ENCODE measurements around the gene C11orf91. TPM values are rescaled to one million over a fixed set of nuclear protein-coding genes. Genes with fewer than 3 reads are reported as not detected.

Gene C11orf91
- total and polyA plus RNA-seq, 2 of the 4 experiments (the other 2 are of a cell fraction): 0.10 TPM; not detected in 1

DNA sequence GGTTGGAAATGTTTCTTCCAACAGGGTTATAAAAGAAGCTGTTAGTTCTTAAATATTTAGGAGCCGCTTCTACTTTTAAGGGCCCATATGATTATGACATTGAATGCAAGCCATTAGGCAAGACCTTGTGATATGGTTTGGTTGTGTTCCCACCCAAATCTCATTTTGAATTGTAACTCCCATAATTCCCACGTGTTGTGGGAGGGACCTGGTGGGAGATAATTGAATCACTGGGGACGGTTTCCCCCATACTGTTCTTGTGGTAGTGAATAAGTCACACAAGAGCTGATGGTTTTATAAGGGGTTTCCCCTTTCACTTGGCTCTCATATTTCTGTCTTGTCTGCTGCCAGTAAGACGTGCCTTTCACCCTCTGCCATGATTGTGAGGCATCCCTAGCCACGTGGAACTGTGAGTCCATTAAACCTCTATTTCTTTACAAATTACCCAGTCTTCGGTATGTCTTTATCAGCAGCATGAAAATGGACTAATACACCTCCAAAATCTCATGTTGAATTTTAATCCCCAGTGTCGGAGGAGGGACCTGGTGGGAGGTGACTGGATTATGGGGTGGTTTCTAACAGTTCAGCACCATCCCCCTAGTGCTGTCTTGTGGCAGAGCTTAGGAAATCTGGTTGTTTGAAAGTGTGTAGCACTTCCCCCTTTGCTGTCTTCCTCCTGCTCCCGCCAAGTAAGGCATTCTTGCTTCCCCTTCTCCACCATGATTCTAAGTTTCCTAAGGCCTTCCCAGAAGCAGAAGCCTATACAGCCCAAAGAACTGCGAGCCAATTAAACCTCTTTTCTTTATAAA lies 31.3 kb upstream of the C11orf91 start:
- intact Hi-C loops (cut with micrococcal nuclease): no loop called here
- Histone ChIP-seq H3K27ac (ENCODE audit: insufficient read depth, low read length) (no peak overlapping the region), H4K20me1 (ENCODE audit: insufficient read depth, low read length) (peaks cover 59% of the 10 kb centered on the region), H3K9me1 (ENCODE audit: insufficient read depth, low read length) (peaks cover 21% of the 10 kb centered on the region), H2AFZ (replicated peaks; ENCODE audit: low read length, poor library complexity) (no peak overlapping the region), H3K18ac (ENCODE audit: low read depth, low read length) (no peak overlapping the region), H3K4me1 (ENCODE audit: control insufficient read depth, insufficient read depth, low read length) (peaks cover 13% of the 10 kb centered on the region), H3K56ac (ENCODE audit: extremely low read depth, insufficient read depth, low read length) (no peak overlapping the region), H3K4ac (ENCODE audit: low read depth, low read length) (no peak overlapping the region), H3K36me3 (ENCODE audit: control insufficient read depth, insufficient read depth, low read length) (peaks cover 19% of the 10 kb centered on the region), H3K9me3 (ENCODE audit: control insufficient read depth, insufficient read depth, low read length) (no peaks in the 10 kb centered on the region), H2BK120ac (ENCODE audit: low read depth, low read length) (no peak overlapping the region), H2AK9ac (replicated peaks; ENCODE audit: low read depth, low read length, poor library complexity) (no peak overlapping the region), H3K9ac (ENCODE audit: low read depth, low read length) (no peak overlapping the region), H3K23ac (ENCODE audit: low read depth, low read length) (peak overlapping the region; percentile 45; the same call in 1 of the 2 replicates), H4K5ac (ENCODE audit: low read depth, low read length) (no peak overlapping the region), H2AK5ac (ENCODE audit: low read depth, low read length) (no peak overlapping the region), H4K91ac (ENCODE audit: insufficient read depth, low read depth, low read length) (no peak overlapping the region), H4K8ac (ENCODE audit: low read depth in 2 of 2, low read length in 2 of 2) (no peak overlapping the region), H3K4me3 (ENCODE audit: insufficient read depth, low read depth, low read length) (no peak overlapping the region), H3K79me1 (ENCODE audit: low read depth in 1 of 2, low read length in 2 of 2) (peaks cover 0 to 32% of the 10 kb centered on the region in 2 experiments; a peak in 2 of 4 replicates), H3K14ac (replicated peaks; ENCODE audit: low read depth, low read length) (no peak overlapping the region), H3K27me3 (ENCODE audit: control insufficient read depth, insufficient read depth, low read length) (no peaks in the 10 kb centered on the region), H2BK15ac (ENCODE audit: low read depth, low read length) (no peak overlapping the region; the same call in 2 of the 3 replicates), H2BK5ac (ENCODE audit: low read depth, low read length, poor library complexity, severe bottlenecking) (no peak overlapping the region), H3K4me2 (ENCODE audit: low read depth, low read length) (peak overlapping the region; percentile 25; the same call in 1 of the 2 replicates), H2BK20ac (ENCODE audit: low read depth, low read length) (no peak overlapping the region)
- no TSS peak for BruUV-seq (replicated peaks)
- dilution Hi-C loops (cut with HindIII; ENCODE audit: low sequenced_read_pairs, unreplicated experiment): no loop called here
- ChIA-PET POLR2A (ENCODE audit: unreplicated experiment) (interaction anchor here (0.6 kb wide), 1 partner anchor 426 kb away, joined by 3 read pairs; no protein-coding TSS in a partner anchor), CTCF (no interaction called here)
- ATAC-seq (ENCODE audit: low read depth) (no peak), DNase-seq (no peak)
- WGBS, 2 experiments (ENCODE audit: extremely low coverage in 2 of 2, insufficient read length in 1 of 2): 66% methylated on average over 2 of the region's 9 CpGs; no CpG with 5 or more reads in 1 of the 2 experiments
- in situ Hi-C loops (cut with MboI; ENCODE audit: low sequenced_read_pairs): no loop called here
- TF ChIP-seq RAD21 (IDR thresholded peaks at IDR 0.05; ENCODE audit: low read length) (no peak), RFX5 (IDR thresholded peaks at IDR 0.05; ENCODE audit: low read depth, low read length) (no peak), BHLHE40 (IDR thresholded peaks at IDR 0.05; ENCODE audit: low read depth, low read length) (no peak), CHD1 (IDR thresholded peaks at IDR 0.05; ENCODE audit: low read depth, low read length) (no peak), CEBPB (IDR thresholded peaks at IDR 0.05; ENCODE audit: low read depth, low read length) (no peak), POLR2A (IDR thresholded peaks at IDR 0.05; ENCODE audit: low read depth, low read length) (no peak), MAZ (IDR thresholded peaks at IDR 0.05; ENCODE audit: borderline replicate concordance, low read depth, low read length) (no peak), MXI1 (IDR thresholded peaks at IDR 0.05; ENCODE audit: borderline replicate concordance, low read depth, low read length) (no peak), NFE2L2 (IDR thresholded peaks at IDR 0.05; ENCODE audit: low read depth, low read length) (no peak), RCOR1 (IDR thresholded peaks at IDR 0.05; ENCODE audit: insufficient replicate concordance, low read length) (no peak), MAFK (IDR thresholded peaks at IDR 0.05; ENCODE audit: low read depth, low read length) (no peak), FOS (IDR thresholded peaks at IDR 0.05; ENCODE audit: low read depth, low read length) (no peak)
- TF ChIP-seq, protein P1, sequence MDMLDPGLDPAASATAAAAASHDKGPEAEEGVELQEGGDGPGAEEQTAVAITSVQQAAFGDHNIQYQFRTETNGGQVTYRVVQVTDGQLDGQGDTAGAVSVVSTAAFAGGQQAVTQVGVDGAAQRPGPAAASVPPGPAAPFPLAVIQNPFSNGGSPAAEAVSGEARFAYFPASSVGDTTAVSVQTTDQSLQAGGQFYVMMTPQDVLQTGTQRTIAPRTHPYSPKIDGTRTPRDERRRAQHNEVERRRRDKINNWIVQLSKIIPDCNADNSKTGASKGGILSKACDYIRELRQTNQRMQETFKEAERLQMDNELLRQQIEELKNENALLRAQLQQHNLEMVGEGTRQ (IDR thresholded peaks at IDR 0.05; ENCODE audit: low read depth, low read length): no peak
- TF ChIP-seq, protein P2, sequence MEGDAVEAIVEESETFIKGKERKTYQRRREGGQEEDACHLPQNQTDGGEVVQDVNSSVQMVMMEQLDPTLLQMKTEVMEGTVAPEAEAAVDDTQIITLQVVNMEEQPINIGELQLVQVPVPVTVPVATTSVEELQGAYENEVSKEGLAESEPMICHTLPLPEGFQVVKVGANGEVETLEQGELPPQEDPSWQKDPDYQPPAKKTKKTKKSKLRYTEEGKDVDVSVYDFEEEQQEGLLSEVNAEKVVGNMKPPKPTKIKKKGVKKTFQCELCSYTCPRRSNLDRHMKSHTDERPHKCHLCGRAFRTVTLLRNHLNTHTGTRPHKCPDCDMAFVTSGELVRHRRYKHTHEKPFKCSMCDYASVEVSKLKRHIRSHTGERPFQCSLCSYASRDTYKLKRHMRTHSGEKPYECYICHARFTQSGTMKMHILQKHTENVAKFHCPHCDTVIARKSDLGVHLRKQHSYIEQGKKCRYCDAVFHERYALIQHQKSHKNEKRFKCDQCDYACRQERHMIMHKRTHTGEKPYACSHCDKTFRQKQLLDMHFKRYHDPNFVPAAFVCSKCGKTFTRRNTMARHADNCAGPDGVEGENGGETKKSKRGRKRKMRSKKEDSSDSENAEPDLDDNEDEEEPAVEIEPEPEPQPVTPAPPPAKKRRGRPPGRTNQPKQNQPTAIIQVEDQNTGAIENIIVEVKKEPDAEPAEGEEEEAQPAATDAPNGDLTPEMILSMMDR (conservative IDR thresholded peaks at IDR 0.05; ENCODE audit: low read depth, low read length): no peak
- TF ChIP-seq, protein P3, sequence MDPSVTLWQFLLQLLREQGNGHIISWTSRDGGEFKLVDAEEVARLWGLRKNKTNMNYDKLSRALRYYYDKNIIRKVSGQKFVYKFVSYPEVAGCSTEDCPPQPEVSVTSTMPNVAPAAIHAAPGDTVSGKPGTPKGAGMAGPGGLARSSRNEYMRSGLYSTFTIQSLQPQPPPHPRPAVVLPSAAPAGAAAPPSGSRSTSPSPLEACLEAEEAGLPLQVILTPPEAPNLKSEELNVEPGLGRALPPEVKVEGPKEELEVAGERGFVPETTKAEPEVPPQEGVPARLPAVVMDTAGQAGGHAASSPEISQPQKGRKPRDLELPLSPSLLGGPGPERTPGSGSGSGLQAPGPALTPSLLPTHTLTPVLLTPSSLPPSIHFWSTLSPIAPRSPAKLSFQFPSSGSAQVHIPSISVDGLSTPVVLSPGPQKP (IDR thresholded peaks at IDR 0.05; ENCODE audit: borderline replicate concordance, low read depth, low read length): no peak

All from IMR-90 (cell line).